PC-3 (cell line): ENCODE results near the gene GPC3. TPM values are rescaled to one million over a fixed set of nuclear protein-coding genes. Genes with fewer than 3 reads are reported as not detected.

Experiments
- ATAC-seq: fragments of 200-7000 bp; cut with Tn5 transposase; 2 replicates; pipeline ENCODE4 v1.9.1; 2020; ENCODE audit warnings: mild to moderate bottlenecking, moderate library complexity
- BruUV-seq: library from RNA; stranded (reverse); fragments of 400-500 nt; replicated peaks from 2 replicates; lab custom pipeline; 2021; lab: Mats Ljungman, UMichigan
- CTCF ChIA-PET: fragments of 300-600 bp; sonication (Branson Sonifier 250); formaldehyde crosslinking; loops from one replicate; lab custom pipeline; 2022; ENCODE audit warnings: antibody characterized with exemption; lab: Charles Lee
- POLR2A ChIA-PET: fragments of 300-600 bp; sonication (Branson Sonifier 250); formaldehyde crosslinking; loops from one replicate; lab custom pipeline; 2022; ENCODE audit warnings: antibody characterized with exemption; ENCODE audit not compliant: unreplicated experiment; lab: Charles Lee
- DNase-seq: peaks from one replicate; pipeline ENCODE4 v3.0.0-alpha.2; 2015
- H2AFZ ChIP-seq: fragments of 300-600 bp; sonication (generic); 2 replicates; pipeline ENCODE4 v1.6.0; 2016; ENCODE audit warnings: antibody characterized with exemption, low read length
- H3F3A ChIP-seq: fragments of 300-600 bp; sonication (generic); one replicate; pipeline ENCODE4 v1.6.0; 2017; ENCODE audit warnings: antibody characterized with exemption, low read length, control low read depth, mild to moderate bottlenecking; ENCODE audit not compliant: unreplicated experiment
- H3K27ac ChIP-seq: fragments of 300-600 bp; sonication (generic); 2 replicates; pipeline ENCODE4 v1.5.1; 2016; ENCODE audit warnings: mild to moderate bottlenecking, low read length
- H3K27me3 ChIP-seq: fragments of 300-600 bp; sonication (generic); 2 replicates; pipeline ENCODE4 v1.6.1; 2016; ENCODE audit warnings: low read length, mixed read lengths
- H3K36me3 ChIP-seq: fragments of 300-600 bp; sonication (generic); 2 replicates; pipeline ENCODE4 v1.6.1; 2016; ENCODE audit warnings: low read depth, mixed run types, low read length, mixed read lengths
- H3K4me1 ChIP-seq: fragments of 300-600 bp; sonication (generic); 2 replicates; pipeline ENCODE4 v1.5.1; 2016; ENCODE audit warnings: low read length; ENCODE audit not compliant: insufficient read depth
- H3K4me2 ChIP-seq: fragments of 300-600 bp; sonication (generic); 2 replicates; pipeline ENCODE4 v1.6.0; 2016; ENCODE audit warnings: low read length
- H3K4me3 ChIP-seq: fragments of 300-600 bp; sonication (generic); 2 replicates; pipeline ENCODE4 v1.5.1; 2016; ENCODE audit warnings: mild to moderate bottlenecking, low read length, mixed read lengths
- H3K79me2 ChIP-seq: fragments of 300-600 bp; sonication (generic); 2 replicates; pipeline ENCODE4 v1.6.1; 2017; ENCODE audit warnings: low read length, mixed read lengths
- H3K9ac ChIP-seq: fragments of 300-600 bp; sonication (generic); 2 replicates; pipeline ENCODE4 v1.6.0; 2016; ENCODE audit warnings: mild to moderate bottlenecking, low read length
- H3K9me2 ChIP-seq: fragments of 300-600 bp; sonication (generic); replicated peaks from 2 replicates; pipeline ENCODE4 v1.6.1; 2016; ENCODE audit warnings: mixed run types, low read length, mixed read lengths
- H3K9me3 ChIP-seq: fragments of 300-600 bp; sonication (generic); 2 replicates; pipeline ENCODE4 v1.6.1; 2016; ENCODE audit warnings: low read length, mixed read lengths
- H4K20me1 ChIP-seq: fragments of 300-600 bp; sonication (generic); 2 replicates; pipeline ENCODE4 v1.6.1; 2016; ENCODE audit warnings: low read length, mixed read lengths
- EZH2 ChIP-seq: fragments of 300-600 bp; sonication (generic); IDR thresholded peaks from one replicate; pipeline ENCODE4 v1.6.1; 2017; ENCODE audit warnings: antibody characterized with exemption, mild to moderate bottlenecking, low read length; ENCODE audit not compliant: unreplicated experiment
- EZH2phosphoT487 ChIP-seq: fragments of 300-600 bp; sonication (generic); IDR thresholded peaks from 2 replicates; pipeline ENCODE4 v1.6.1; 2018; ENCODE audit warnings: mild to moderate bottlenecking, antibody characterized with exemption, low read length, borderline replicate concordance
- intact Hi-C: fragments of 100-400 bp; cut with micrococcal nuclease; formaldehyde crosslinking; loops from 2 replicates; pipeline ENCODE4 v1.9.0; 2023
- total RNA-seq: library from RNA; depleted of rRNA; stranded (reverse); fragments of >200 nt; gene quantifications from 2 replicates; pipeline ENCODE4 v1.2.3, GENCODE V29; 2014
- TF ChIP-seq, protein P1 (sequence below): fragments of 300-600 bp; sonication (generic); conservative IDR thresholded peaks from 2 replicates; pipeline ENCODE4 v1.5.1; 2017; ENCODE audit warnings: antibody characterized with exemption, low read depth, mild to moderate bottlenecking, low read length

The GPC3 gene
- total RNA-seq, 1 experiment from 2014 or later: not detected

DNA sequence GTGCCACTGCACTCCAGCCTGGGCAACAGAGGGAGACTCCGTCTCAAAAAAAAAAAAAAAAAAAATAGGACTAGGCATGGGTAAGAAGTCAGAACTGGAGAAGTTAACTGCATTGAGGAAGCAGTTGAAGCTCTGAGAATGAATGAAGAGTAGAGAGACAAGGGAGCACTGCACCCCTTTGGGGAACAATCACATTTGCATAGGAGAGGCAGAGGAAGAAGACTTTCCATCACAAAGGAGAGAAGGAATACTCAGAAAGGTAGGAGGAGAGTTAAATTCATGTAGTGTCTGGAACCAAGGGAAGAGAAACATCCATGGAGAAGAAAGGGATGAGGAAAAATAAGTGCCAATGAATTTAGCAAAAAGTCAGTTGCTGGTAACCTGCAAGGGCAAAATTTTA lies 72.4 kb downstream of the GPC3 start:
- Histone ChIP-seq H3K36me3 (no peaks in the 10 kb centered on the region), H3K4me2 (no peak overlapping the region), H3F3A (no peaks in the 10 kb centered on the region), H3K9ac (no peak overlapping the region), H3K27ac (no peak overlapping the region), H3K9me3 (no peaks in the 10 kb centered on the region), H2AFZ (no peak overlapping the region), H3K4me1 (no peaks in the 10 kb centered on the region), H3K79me2 (no peaks in the 10 kb centered on the region), H3K27me3 (peaks cover 22% of the 10 kb centered on the region), H3K9me2 (no peaks in the 10 kb centered on the region), H4K20me1 (no peaks in the 10 kb centered on the region), H3K4me3 (no peak overlapping the region)
- ChIA-PET CTCF (no interaction called here), POLR2A (interaction anchor here (0.6 kb wide), 1 partner anchor 82 kb away, joined by 5 read pairs; no protein-coding TSS in a partner anchor)
- DNase-seq (no peak), ATAC-seq (no peak)
- BruUV-seq: no TSS peak
- intact Hi-C loops: no loop called here
- TF ChIP-seq EZH2: no peak

DNA sequence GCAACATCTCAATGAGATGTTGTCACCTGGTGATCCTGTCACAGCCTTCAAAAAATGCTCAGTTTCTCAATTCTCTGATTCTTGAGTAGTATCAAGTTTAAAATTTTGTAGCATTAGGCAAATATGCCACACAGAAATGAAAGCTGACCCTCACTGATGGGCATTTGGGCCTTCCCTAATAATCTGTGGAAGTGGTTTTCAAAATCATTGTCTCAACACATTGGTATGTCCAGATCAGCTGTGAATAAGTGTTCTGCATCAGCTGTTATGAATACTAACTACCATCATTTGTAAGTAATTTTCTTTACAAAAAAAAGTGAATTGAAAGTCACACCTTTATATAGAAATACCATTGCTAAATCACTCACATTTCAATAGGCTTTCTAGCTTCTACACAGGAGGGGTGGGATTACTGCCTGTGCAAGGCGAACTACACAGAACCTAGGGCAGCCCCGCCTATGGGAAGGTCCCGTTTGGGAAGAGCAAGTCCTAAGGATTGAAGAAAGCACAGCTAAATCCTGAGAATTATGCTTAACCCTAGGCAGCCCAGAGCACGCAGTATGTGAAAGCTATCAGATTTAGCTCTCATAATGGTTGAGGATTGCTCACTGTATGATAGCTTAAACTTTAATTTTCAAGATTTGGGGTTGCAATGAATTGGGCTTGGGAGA lies 73.4 kb downstream of the GPC3 start:
- Histone ChIP-seq H3K9ac (no peak overlapping the region), H3K36me3 (no peaks in the 10 kb centered on the region), H3K27ac (no peak overlapping the region), H3K4me3 (no peak overlapping the region), H3K9me3 (no peaks in the 10 kb centered on the region), H4K20me1 (no peaks in the 10 kb centered on the region), H3K9me2 (no peaks in the 10 kb centered on the region), H3K79me2 (no peaks in the 10 kb centered on the region), H3F3A (no peaks in the 10 kb centered on the region), H3K4me2 (no peak overlapping the region), H3K4me1 (no peaks in the 10 kb centered on the region), H3K27me3 (peaks cover 23% of the 10 kb centered on the region), H2AFZ (no peak overlapping the region)
- intact Hi-C loops: no loop called here
- CTCF ChIA-PET: no interaction called here
- DNase-seq (no peak), ATAC-seq (no peak)
- TF ChIP-seq, protein P1, sequence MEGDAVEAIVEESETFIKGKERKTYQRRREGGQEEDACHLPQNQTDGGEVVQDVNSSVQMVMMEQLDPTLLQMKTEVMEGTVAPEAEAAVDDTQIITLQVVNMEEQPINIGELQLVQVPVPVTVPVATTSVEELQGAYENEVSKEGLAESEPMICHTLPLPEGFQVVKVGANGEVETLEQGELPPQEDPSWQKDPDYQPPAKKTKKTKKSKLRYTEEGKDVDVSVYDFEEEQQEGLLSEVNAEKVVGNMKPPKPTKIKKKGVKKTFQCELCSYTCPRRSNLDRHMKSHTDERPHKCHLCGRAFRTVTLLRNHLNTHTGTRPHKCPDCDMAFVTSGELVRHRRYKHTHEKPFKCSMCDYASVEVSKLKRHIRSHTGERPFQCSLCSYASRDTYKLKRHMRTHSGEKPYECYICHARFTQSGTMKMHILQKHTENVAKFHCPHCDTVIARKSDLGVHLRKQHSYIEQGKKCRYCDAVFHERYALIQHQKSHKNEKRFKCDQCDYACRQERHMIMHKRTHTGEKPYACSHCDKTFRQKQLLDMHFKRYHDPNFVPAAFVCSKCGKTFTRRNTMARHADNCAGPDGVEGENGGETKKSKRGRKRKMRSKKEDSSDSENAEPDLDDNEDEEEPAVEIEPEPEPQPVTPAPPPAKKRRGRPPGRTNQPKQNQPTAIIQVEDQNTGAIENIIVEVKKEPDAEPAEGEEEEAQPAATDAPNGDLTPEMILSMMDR: no peak
- POLR2A ChIA-PET: no interaction called here
- no TSS peak for BruUV-seq

DNA sequence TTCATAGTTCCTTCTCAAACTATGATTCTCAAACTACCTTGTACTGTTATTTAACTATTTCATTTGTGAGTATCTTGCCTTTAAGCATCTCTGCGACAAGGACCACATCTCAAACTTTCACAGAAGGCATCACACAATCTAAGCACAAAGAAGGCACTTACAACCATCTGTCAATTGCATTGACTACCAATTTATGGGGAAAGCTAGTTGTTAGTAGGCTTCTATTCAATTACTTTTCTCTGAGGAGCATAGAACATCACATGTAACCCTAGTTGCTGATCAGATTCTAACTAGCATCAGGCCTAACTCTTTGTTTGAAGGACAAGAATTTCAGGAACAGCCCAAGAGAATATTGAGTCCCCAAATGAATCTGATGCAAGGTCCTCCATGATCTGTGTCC lies 74.9 kb downstream of the GPC3 start:
- TF ChIP-seq EZH2phosphoT487: no peak
- TF ChIP-seq, protein P1: no peak
- no peak for TF ChIP-seq EZH2
- Histone ChIP-seq H3K36me3 (no peaks in the 10 kb centered on the region), H3K9me3 (no peaks in the 10 kb centered on the region), H3K9ac (no peak overlapping the region), H3K79me2 (no peaks in the 10 kb centered on the region), H3F3A (no peaks in the 10 kb centered on the region), H3K27me3 (peaks cover 33% of the 10 kb centered on the region), H4K20me1 (no peaks in the 10 kb centered on the region), H3K9me2 (no peaks in the 10 kb centered on the region), H3K4me3 (no peak overlapping the region), H2AFZ (no peak overlapping the region), H3K27ac (no peak overlapping the region), H3K4me2 (no peak overlapping the region), H3K4me1 (no peaks in the 10 kb centered on the region)
- no TSS peak for BruUV-seq
- ATAC-seq (no peak), DNase-seq (no peak)
- ChIA-PET POLR2A (no interaction called here), CTCF (no interaction called here)
- intact Hi-C loops: no loop called here
